ENCODE results near the gene EHBP1.

DNA sequence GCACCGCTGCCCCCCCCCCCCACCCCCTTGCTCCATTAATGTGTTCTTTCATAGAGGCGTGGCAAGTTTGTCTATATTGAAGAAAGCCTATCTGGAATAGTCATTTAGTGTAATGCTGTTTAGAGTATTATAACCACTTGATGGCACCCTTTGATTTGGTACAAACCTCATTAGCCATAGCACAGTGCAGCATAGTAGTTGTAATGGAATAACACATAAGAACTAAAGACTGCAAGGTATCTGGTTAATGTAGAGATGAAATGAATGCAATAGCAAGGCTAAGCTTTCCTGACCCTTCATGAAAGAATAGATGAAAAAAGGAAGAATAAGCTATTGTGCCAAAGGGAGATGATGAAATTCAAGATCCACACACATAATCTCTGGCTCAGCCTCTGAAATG lies 81.9 kb downstream of the EHBP1 start:
- TF ChIP-seq POLR2AphosphoS5 (IDR thresholded peaks at IDR 0.05; ENCODE audit: low read depth, low read length) (no peak), TAF1 (IDR thresholded peaks at IDR 0.05; ENCODE audit: borderline replicate concordance, insufficient read depth, low read length) (no peak), FOXP2 (optimal IDR thresholded peaks at IDR 0.05; ENCODE audit: borderline replicate concordance, extremely low read depth, extremely low read length, insufficient read depth) (no peak), SIN3A (IDR thresholded peaks at IDR 0.05; ENCODE audit: borderline replicate concordance, insufficient read depth, low read length) (no peak)
- TF ChIP-seq, protein P1, sequence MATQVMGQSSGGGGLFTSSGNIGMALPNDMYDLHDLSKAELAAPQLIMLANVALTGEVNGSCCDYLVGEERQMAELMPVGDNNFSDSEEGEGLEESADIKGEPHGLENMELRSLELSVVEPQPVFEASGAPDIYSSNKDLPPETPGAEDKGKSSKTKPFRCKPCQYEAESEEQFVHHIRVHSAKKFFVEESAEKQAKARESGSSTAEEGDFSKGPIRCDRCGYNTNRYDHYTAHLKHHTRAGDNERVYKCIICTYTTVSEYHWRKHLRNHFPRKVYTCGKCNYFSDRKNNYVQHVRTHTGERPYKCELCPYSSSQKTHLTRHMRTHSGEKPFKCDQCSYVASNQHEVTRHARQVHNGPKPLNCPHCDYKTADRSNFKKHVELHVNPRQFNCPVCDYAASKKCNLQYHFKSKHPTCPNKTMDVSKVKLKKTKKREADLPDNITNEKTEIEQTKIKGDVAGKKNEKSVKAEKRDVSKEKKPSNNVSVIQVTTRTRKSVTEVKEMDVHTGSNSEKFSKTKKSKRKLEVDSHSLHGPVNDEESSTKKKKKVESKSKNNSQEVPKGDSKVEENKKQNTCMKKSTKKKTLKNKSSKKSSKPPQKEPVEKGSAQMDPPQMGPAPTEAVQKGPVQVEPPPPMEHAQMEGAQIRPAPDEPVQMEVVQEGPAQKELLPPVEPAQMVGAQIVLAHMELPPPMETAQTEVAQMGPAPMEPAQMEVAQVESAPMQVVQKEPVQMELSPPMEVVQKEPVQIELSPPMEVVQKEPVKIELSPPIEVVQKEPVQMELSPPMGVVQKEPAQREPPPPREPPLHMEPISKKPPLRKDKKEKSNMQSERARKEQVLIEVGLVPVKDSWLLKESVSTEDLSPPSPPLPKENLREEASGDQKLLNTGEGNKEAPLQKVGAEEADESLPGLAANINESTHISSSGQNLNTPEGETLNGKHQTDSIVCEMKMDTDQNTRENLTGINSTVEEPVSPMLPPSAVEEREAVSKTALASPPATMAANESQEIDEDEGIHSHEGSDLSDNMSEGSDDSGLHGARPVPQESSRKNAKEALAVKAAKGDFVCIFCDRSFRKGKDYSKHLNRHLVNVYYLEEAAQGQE (IDR thresholded peaks at IDR 0.05; ENCODE audit: insufficient read depth in 1 of 2, low read depth in 2 of 2, low read length in 2 of 2), result no peak
